HG03457 (cell line): Measurements from ENCODE around the gene SAMD14.

Experiments
- ATAC-seq: cut with Tn5 transposase; IDR thresholded peaks from one replicate; pipeline ENCODE4 v1.9.1; 2021; ENCODE audit warnings: moderate number of reproducible peaks; ENCODE audit not compliant: unreplicated experiment

The SAMD14 gene

DNA sequence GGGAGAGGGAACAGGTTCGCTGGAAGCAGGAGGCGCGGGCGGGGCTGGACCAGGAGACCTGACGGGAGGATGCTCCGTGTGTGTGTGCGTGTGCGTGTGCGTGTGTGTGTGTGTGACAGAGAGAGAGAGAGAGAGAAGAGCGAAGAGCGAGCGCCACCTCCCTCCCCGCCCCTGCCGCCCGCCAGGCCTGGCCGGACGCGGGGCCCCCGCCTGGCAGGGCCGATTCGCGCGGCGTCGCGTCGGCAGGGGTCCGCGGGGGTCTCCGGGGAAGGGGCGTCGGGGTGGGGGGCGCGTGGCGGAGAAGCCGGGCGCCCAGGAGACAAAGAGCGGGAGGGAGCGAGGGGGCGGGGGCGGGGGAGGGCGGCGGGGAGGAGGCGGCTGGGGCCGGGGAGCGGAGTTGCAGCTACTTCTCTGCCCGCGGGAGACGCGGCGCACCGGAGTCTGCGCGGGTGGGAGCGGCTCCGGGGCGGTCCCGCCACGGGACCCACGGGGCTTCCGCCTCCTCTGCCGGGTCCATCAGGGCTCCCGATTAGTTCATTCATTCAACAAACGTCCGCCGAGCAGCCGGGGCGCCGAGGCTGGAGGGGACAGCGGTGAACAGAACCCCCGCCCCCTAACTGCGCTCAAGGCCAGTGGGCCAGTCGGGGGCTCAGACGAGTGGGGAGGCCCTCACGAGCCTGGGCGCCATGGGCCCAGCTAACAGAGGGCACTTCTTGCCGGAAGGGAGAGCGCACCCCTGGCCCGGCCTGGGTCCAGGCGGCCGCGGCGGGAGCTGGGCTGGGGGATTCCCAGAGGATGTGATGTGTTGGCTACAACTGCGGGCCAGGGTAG, at the start of gene SAMD14:
Gene SAMD14 (minus strand): TSS at position 433 of the 831 bp plus-strand sequence. CDS start 5,201 bp downstream, outside the sequence.
- no peak for ATAC-seq

DNA sequence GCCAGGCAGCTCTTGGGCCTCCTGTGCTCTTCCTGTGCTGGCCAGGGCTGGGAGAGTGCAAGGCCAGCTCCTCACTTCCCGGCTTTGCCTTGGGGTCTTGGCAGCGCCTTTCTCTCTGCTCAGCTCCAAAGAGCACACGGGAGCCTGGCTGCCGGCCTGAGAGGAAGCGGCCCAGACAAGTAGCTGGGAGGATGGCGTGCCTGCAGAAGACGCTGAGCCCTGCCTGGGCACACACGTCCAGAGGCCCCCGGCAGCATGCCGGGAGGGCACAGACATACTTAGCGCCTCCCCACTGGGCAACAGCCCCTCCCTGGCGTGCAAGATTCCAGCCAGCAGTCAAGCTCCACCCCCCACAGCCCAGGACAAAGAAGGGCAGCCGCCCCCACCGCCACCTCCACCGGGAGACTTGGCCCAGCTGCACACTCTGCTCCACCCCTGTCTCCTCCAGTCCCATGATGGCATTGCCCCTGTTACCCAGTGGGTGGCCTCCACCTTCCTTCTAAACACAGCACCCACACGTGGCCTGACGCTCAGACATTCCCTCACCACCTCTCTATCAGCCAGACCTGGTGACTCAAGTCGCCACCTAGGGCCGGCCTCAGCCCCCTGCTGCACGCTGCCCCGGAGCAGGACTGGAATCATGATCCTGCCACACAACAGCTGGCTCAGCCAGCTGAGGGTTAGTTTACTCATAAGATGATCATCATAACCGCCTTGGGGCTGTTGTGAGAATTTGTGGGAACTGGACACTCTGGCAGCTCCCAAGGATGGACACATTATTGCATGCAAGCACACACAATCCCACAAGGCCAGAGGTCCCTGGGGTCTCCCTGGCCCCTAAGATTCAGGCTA, 48.2 kb upstream of the SAMD14 start:
- ATAC-seq: no peak

DNA sequence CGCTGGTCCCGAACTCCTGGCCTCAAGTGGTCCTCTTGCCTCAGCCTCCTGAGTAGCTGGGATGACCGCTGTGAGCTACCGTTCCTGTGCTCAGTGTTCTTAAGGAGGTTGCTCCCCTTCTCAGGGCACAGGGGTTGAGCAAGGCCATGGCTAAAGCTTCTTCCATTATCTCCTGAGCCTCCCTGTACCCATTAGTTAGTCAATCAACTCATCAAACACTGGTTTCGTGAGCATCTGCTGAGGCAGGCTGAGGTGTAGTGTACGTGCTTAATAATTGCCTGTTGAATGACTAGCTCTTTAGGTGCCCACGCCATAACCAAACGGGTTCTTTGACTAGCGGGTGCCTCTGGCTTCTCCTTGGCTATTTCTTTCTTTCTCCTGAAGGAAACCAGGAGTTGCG, 47.5 kb upstream of the SAMD14 start:
- ATAC-seq: no peak

DNA sequence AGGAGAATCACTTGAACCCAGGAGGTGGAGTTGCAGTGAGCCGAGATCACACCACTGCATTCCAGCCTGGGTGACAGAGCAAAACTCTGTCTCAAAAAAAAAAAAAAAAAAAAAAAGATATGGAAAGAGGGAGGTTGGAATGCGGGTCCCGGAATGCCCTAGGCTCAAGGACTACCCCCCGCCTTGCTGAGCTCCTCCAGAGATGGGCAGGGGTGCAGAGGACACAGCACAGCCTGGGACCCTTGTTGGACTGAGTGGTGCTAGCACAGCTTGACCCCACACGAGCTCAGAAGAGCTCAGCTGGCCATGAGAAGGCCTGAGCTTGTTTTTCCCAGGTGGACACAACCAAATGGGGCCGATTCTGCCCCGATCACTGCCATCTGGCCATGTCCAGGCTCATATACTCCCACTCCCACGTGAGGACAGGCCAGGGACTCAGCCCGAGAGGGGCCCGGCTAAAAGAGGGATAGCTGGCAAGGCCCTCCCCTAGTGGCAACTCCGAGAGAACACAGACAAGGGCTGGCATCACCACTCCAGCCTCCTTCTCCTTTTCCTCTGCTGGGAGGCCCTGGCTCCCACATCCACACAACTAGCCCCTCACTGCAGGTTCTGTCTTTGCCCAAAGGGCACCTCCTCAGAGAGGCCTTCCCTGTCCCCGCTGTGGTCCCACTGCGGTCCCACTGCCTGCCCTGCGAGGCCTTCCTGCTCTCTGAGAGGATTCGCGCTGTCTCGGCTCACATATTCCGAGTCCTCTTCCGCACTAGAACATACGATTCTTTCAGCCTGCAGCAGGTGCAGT, 46.8 kb upstream of the SAMD14 start:
- ATAC-seq: no peak

DNA sequence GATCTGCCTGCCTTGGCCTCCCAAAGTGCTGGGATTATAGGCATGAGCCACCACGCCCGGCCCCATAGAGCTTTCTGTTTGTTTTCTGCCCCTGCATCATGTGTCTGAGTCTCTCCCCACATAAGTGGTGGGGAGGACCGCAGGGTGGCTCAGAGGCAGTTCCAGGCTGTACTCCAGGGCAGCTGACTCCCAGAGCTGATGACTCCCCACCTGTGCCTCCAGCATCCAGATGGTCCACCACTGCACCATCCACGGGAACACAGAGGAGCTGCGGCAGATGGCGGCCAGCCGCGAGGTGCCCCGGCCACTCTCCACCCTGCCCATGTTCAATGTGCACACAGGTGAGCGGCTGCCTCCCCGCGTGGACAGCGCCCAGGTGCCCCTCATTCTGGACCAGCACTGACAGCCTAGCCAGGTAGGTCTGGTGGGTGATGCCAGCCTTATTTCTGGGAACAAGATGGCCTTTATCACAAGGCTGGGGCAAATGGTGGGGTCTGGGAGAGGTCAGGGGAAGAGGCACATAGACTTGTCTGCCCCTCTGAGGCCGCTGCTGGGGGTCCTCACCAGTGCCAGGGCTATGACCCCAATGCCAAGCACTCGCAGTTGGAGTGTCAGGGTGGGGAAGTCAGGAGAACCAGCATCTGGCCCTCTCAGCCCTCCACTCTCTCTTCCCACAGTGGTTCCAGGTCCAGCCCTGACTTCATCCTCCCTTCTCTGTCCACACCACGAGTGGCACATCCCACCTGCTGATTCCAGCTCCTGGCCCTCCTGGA, 45.3 kb upstream of the SAMD14 start:
- no peak for ATAC-seq

DNA sequence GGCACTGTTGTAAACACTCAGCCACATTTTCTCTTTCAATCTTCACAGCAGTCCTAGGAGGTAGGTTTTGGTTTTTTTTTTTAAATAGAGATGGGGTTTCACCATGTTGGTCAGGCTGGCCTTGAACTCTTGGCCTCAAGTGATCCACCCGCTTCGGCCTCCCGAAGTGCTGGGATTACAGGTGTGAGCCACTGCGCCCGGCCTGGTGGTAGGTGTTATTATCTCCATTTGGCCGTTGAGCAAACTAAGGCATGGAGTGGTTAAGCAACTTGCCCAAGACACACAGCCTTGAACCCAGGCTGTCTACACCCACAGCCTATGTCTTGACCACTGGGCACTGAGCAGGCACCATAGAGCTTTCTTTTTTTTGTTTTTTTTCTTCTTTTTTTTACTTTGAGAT, 44.5 kb upstream of the SAMD14 start:
- ATAC-seq: no peak

DNA sequence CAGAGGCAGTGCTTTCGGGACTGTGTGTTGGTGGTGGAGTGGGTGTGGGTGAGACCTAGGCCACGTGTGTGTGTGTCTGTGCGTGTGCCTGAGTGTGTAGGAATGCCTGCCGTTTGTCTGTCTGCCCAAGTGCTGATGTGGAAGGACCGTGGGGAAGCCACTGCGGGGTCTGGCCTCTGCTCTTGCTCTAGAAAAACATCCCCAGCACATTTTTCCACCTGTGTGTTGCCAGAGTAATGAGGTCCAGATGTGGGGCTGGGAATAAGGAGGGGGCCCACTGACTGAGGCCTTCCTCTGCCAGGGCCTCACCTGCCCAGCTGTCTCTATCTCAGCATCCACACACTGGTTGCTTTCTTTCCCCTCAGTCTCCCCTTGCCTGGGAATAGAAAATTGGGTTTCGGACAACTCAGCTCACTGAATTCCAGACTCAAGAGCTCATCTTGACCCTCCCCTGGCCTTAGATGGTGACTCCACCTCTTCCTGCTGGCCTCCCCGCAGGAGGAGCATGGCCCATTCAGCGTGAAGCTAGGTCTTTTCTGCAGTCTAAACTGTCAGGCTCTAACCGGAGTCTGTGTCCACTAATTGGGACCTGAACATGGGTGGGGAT, 43.5 kb upstream of the SAMD14 start:
- no peak for ATAC-seq

DNA sequence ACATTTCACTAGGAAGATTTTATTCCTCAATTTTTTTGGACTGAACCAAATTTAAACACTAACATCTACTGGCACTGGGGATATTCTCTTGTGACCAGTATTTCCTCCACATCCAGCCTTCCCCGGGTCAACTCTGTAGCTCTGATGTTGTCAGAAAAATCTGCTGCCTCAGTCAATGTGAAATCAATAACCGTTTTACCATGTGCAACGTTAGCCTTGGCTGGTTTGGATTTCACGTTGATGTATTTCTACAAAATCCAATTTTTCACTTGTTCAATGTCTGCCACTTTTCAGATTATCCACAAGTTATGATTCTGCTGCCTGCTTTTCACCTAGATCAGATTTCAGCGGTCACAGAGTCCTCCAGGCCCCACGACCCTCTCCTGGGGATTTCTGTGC, 43.0 kb upstream of the SAMD14 start:
- ATAC-seq: no peak

DNA sequence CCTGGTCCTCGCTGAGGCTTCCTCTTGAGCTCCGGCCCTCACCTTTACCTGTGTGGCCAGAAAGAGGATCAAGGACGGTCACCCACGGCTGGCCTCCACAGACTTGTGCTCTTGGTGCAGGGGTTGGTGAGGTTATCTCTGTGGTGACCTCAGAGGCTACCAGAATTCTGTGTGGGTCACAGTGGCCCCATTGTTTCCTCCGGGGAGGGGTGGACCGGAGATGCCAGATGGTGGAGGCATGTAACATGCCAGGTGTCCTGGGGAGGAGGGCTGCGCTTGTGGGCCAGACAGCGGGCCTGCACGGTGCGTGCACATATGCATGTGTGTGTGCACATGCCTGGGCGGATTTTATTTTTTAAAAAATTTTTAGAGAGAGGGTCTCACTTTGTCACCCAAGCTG, 42.2 kb upstream of the SAMD14 start:
- no peak for ATAC-seq

DNA sequence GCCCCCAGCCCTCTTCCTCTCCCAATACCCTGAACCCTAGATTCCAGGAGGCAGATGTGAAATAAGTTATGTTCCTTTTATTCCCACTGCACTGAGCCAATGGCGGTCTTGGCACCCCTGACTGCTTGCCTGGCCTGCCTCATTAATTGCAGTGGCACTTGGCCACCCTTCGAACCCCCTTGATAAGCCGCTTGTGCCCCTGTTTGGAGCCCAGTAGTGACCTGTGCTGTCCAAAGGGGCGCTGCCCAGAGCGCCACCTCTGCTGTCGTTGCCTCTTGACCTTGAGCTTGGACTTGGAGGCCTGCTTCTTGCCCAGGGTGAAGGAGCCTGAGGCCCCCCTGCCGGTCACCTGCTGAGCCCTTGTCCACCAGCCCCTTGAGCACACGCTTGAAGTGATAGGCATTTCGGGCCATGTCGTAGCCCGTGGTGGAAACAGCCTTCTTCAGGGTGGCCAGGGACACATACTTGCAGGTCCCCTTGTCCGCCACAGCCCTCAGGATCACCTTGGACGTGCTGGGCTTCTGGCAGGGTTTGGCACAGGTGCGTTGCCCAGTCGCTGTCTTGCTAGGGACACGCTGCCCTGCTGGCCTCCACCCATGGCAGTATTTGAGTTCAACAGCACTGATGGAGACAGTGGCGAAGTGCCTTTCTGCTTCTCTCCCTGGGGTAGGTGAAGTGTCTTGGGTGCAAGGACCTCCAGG, 41.6 kb upstream of the SAMD14 start:
- no peak for ATAC-seq

DNA sequence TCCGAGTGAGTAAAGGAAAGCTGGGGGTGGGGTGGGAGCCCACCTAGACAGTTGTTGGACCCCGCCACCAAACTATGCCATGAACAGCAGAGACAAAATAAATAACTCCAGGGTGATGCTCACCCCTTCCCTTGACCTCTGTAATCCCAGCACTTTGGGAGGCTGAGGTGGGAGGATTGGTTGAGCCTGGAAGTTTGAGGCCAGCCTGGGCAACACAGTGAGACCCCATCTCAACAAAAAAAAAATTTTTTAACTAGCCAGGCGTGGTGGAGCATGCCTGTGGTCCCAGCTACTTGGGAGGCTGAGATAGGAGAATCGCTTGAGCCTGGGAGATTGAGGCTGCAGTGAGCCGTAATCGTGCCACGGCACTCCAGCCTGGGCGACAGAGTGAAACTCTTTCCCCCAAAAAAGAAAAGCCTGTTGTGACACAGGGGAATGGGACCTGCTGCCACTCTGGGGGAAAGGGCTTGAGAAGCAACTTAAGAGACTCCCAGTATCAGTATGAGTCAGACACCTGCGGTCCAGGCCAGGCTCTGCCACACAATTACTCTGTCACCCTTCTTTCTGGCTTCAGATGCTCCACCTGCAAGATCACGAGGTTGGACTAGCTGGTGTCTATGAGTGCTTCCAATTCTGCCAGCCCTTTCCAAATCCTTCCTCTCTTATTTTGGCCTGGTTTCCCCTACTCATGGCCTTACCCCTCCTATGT, 40.9 kb upstream of the SAMD14 start:
- ATAC-seq: no peak

DNA sequence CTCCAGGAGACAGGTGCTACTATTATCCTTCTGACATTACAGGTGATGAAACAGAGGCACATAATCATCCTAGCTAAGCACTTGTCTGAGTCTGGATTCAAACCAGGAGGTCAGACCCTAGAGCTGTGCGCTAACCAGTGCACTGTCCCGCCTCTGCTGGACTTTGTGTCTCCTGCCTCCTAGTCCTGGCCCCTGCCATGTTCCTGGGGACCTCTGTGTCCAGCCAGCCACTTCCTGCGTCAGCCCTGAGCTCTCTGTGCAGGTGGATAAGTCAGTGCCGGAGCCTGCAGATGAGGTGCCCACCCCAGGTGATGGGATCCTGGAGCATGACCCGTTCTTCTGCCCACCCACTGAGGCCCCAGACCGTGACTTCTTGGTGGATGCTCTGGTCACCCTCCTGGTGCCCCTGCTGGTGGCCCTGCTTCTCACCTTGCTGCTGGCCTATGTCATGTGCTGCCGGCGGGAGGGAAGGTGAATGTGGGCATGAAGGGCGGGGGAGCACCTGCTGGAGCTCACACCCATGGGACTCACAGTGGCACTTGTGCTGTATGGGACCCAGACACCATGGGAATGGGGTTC, 40.0 kb upstream of the SAMD14 start:
- ATAC-seq: no peak

DNA sequence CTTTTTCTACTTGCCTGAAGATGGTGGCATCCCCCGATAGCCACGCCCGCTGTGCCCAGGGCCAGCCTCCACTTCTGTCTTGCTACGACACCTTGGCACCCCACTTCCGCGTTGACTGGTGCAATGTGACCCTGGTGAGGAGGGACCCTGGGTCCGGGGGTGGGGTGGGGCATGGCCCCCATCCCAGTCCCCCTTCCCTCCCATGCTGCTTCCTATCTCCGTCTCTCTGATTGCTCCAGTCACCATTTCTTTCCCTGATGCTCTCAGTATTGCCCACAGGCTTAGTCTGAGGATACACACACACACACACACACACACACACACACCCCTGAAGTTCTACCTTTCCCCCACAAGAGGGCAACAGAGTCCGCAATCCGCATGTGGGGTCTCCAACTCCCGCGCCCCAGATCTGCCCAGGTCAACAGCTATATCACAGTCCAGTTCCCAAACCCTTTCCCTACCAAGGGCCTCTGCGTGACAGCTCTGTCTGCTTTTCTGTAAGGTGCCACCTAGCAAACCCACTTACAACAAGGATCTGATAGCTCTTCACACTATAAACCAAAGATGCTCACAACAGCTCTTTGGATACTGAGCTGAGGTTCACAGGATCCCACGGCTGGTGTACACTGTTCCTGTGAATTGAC, 39.3 kb upstream of the SAMD14 start:
- no peak for ATAC-seq

DNA sequence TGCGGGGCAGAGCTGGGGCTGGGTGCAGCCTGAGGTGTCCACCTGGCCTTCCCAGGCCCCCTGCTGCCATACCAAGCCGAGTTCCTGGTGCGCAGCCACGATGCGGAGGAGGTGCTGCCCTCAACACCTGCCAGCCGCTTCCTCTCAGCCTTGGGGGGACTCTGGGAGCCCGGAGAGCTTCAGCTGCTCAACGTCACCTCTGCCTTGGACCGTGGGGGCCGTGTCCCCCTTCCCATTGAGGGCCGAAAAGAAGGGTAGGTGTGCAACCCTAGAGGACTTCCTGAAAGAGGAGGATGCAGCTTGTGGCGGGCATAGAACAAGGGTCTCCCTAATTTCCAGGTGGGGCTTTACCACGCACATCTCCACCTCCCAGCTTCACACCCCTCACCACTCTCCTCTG, 38.4 kb upstream of the SAMD14 start:
- no peak for ATAC-seq

DNA sequence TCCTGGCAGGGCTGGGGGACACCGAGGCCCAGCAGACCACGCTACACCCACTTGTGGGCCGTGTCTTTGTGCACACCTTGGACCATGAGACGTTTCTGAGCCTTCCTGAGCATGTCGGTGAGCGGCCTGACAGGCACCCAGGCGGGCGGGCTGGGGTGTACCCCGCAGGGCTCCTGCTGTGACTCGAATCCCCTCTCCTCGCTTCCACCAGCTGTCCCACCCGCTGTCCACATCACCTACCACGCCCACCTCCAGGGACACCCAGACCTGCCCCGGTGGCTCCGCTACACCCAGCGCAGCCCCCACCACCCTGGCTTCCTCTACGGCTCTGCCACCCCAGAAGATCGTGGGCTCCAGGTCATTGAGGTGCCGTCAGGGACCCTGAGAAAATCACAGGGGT, 37.4 kb upstream of the SAMD14 start:
- no peak for ATAC-seq

DNA sequence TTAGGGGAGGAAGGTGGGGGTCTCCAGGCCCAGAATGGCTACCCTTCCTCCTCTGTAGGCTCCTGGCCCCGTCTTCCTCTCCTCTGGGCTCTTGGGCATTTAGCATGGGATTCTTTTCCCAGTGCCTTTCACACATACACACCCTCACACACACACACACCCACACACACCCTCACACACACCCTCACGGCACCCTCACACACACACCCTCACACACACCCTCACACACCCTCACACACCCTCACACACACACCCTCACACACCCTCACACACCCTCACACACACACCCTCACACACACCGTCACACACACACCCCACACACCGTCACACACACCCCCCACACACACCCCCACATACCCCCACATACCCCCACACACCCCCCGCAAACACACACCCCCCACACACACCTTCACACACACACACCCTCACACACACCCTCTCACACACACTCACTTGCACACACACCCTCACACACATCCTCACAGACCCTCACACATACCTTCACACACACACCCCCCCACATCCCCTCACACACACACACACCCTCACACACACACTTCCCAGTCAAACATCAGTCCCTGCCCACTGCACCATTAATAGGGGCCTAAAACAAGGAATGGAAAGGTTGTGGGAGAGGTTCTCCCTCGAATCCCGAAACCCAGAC, 36.7 kb upstream of the SAMD14 start:
- no peak for ATAC-seq

DNA sequence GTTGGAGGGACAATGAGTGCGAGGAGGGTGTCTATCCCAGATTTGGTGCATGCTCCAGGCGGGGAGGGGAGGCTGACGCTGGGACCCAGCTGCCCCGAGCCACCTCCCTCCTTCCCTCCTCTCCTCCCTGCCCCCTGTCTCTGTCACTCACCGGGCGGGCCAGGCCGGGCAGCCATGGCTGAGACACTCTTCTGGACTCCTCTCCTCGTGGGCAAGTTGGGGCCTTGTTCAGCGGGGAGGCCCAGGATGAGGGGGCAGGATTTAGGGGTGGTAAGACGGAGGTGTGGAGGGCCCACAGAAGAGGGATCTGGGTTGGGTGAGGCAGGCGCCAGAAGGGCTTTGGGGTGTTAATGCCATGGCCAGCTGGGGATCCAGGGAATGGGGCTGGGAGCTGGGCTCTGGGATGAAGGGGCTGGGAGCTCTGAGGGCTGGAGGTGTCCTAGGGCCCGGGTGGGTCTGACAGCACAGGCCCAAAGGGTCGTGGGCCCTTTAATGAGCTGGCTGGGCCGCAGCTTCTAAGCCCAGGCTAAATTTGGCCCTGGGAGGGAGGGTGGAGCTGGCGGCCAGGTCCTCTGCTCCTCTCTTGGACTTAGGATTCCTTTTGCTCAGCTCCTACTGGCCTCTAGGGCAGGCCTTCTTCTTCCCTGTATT, 36.0 kb upstream of the SAMD14 start, which contains the start of gene SGCA:
Gene SGCA (plus strand): TSS at position 139 of the 651 bp plus-strand sequence. CDS start 36 bp downstream, at position 175.
- ATAC-seq: no peak
